Activated CD4-positive, alpha-beta T cell treated with anti-CD3 and anti-CD28 coated beads for 48 hours (primary cell): ENCODE measurements around the gene GFOD1.
A peak's percentile ranks its signal among the peaks of the same experiment; 100 is the strongest.

Experiments
- DNase-seq: peaks from one replicate; pipeline ENCODE4 v3.0.0-alpha.2; 2020

Gene GFOD1

GRCh38 chr6:13421425-13422059, 65.9 kb downstream of the GFOD1 start:
- DNase-seq, result no peak

GRCh38 chr6:13420269-13420668, 67.1 kb downstream of the GFOD1 start:
- no peak for DNase-seq

GRCh38 chr6:13419422-13420195, 67.8 kb downstream of the GFOD1 start:
- no peak for DNase-seq

GRCh38 chr6:13418844-13419243, 68.6 kb downstream of the GFOD1 start:
- no peak for DNase-seq

GRCh38 chr6:13417954-13418353, 69.4 kb downstream of the GFOD1 start:
- DNase-seq, result no peak

GRCh38 chr6:13417431-13417830, 70.0 kb downstream of the GFOD1 start:
- no peak for DNase-seq

GRCh38 chr6:13415283-13415682, 72.1 kb downstream of the GFOD1 start:
- DNase-seq, result no peak

- peak; percentile 42 for DNase-seq
These were observed 73.4 kb downstream of the GFOD1 start for GRCh38 chr6:13413900-13414555.

- DNase-seq, result no peak
These were observed 73.9 kb downstream of the GFOD1 start for GRCh38 chr6:13413466-13413862.

GRCh38 chr6:13412639-13413465, 74.5 kb downstream of the GFOD1 start:
- no peak for DNase-seq

GRCh38 chr6:13412211-13412610, 75.2 kb downstream of the GFOD1 start:
- DNase-seq, result no peak

- DNase-seq, result no peak
These were observed 75.9 kb downstream of the GFOD1 start for GRCh38 chr6:13411484-13411883.

GRCh38 chr6:13409991-13410390, 77.4 kb downstream of the GFOD1 start:
- no peak for DNase-seq

- no peak for DNase-seq
These were observed 79.4 kb downstream of the GFOD1 start for GRCh38 chr6:13407709-13408695.

- no peak for DNase-seq
These were observed 80.1 kb downstream of the GFOD1 start for GRCh38 chr6:13407368-13407708.

- DNase-seq, result no peak
These were observed 80.6 kb downstream of the GFOD1 start for GRCh38 chr6:13406781-13407180.

- no peak for DNase-seq
These were observed 81.4 kb downstream of the GFOD1 start for GRCh38 chr6:13405961-13406477.

- DNase-seq, result no peak
These were observed 82.5 kb downstream of the GFOD1 start for GRCh38 chr6:13404892-13405254.

GRCh38 chr6:13404228-13404891, 83.0 kb downstream of the GFOD1 start:
- no peak for DNase-seq

GRCh38 chr6:13402711-13403110, 84.7 kb downstream of the GFOD1 start:
- no peak for DNase-seq

- no peak for DNase-seq
These were observed 86.6 kb downstream of the GFOD1 start for GRCh38 chr6:13400772-13401171.
